Loucy (cell line): ENCODE results near the gene PKN1.

Source experiments
- EZH2phosphoT487 ChIP-seq: fragments of 200-600 bp; IDR thresholded peaks from 2 replicates; pipeline ENCODE4 v1.6.1; 2018; ENCODE audit warnings: antibody characterized with exemption, mild to moderate bottlenecking, moderate library complexity, borderline replicate concordance
- TF ChIP-seq, protein P1 (sequence below): fragments of 200-600 bp; sonication (generic); conservative IDR thresholded peaks from 2 replicates; pipeline ENCODE4 v1.5.1; 2014; ENCODE audit warnings: mild to moderate bottlenecking, antibody characterized with exemption, low read length

DNA sequence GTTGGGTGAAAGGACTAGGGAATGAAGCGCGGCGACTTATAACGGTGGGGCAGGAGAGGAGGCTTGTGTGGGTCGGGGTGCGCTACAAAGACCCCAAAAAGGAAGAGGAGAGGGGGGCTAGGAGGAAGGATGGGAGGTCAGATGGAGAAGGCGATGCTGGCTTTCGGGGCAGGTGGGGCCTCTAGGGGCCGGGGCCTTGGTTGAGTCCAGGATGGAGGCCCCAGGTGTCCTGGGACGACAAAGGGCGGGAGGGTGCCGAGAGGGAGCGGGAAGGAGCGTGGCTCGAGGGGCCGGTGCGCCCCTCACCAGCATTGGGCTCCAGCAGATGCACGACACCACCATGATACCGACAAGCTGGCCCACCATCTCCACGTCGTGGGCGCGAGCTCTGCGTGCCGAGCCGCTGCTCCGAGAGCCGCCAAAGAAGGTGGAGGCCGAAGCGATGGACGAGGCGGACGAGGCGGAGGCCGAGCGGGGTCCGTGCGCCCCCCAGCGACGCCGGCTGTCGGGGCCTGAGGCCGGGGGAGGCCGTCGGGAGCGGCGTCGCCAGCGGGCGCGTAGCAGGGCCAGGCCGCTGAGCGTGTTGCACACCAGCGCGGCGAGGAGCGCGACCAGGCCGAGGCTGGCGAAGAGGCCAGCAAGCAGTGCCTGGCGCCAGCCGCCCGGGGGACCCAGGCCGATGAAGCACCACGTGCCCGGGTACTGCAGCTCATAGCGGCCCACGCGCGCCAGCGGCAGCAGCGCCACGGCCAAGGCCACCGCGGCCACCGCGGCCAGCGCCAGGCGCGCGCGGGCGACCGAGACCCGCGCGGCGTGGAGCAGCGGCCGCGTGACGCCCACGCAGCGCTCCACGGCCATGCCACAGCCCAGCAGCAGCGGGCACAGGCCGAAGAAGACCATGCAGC, 40.2 kb downstream of the PKN1 start:
- TF ChIP-seq, protein P1, sequence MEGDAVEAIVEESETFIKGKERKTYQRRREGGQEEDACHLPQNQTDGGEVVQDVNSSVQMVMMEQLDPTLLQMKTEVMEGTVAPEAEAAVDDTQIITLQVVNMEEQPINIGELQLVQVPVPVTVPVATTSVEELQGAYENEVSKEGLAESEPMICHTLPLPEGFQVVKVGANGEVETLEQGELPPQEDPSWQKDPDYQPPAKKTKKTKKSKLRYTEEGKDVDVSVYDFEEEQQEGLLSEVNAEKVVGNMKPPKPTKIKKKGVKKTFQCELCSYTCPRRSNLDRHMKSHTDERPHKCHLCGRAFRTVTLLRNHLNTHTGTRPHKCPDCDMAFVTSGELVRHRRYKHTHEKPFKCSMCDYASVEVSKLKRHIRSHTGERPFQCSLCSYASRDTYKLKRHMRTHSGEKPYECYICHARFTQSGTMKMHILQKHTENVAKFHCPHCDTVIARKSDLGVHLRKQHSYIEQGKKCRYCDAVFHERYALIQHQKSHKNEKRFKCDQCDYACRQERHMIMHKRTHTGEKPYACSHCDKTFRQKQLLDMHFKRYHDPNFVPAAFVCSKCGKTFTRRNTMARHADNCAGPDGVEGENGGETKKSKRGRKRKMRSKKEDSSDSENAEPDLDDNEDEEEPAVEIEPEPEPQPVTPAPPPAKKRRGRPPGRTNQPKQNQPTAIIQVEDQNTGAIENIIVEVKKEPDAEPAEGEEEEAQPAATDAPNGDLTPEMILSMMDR: no peak
- TF ChIP-seq EZH2phosphoT487: no peak
